Coronary artery (tissue), 2 donors: ENCODE data around the gene TNS2.
"Not testable (repeated sequence)": the region's sequence is repeated elsewhere in the genome, so short reads cannot be mapped to it uniquely, and the experiment has no call there.

Experiments used
- DNase-seq: peaks from one replicate; pipeline ENCODE4 v3.0.0-alpha.2; 2017; ENCODE audit warnings: low spot score
- H3K27ac ChIP-seq, 2 donors: fragments of 200-600 bp; sonication (generic); one replicate each; pipeline ENCODE4 v1.5.1; 2016 to 2019
- H3K4me3 ChIP-seq: fragments of 200-600 bp; sonication (generic); 2 replicates; pipeline ENCODE4 v1.5.1; 2016; ENCODE audit warnings: mild to moderate bottlenecking, moderate library complexity
- TF ChIP-seq, protein P1 (sequence below): fragments of 200-600 bp; sonication (generic); IDR thresholded peaks from one replicate; pipeline ENCODE4 v1.5.1; 2019; ENCODE audit warnings: antibody characterized with exemption

The TNS2 gene

DNA sequence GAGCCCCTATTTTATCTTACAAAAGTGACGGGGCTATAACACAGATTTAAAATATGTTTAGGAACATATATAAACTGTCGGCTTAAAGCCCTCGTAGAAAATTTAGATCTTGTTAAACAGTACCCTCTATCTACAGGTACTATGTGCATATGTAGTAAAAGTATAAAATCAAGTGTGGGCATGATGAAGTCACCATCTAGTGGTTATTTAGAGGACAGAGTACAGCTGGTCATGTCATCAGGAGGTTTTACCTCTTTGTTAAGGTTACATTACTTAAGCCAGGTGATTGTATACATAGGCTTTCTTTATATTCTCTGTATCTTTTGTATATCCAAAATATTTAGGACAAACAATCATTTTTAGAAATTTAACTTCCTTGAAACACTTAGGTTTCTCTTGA, 18.2 kb upstream of the TNS2 start:
- no peak for DNase-seq
- TF ChIP-seq, protein P1, sequence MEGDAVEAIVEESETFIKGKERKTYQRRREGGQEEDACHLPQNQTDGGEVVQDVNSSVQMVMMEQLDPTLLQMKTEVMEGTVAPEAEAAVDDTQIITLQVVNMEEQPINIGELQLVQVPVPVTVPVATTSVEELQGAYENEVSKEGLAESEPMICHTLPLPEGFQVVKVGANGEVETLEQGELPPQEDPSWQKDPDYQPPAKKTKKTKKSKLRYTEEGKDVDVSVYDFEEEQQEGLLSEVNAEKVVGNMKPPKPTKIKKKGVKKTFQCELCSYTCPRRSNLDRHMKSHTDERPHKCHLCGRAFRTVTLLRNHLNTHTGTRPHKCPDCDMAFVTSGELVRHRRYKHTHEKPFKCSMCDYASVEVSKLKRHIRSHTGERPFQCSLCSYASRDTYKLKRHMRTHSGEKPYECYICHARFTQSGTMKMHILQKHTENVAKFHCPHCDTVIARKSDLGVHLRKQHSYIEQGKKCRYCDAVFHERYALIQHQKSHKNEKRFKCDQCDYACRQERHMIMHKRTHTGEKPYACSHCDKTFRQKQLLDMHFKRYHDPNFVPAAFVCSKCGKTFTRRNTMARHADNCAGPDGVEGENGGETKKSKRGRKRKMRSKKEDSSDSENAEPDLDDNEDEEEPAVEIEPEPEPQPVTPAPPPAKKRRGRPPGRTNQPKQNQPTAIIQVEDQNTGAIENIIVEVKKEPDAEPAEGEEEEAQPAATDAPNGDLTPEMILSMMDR = no peak
- Histone ChIP-seq H3K4me3 (no peak overlapping the region), H3K27ac (no peak overlapping the region)

- H3K27ac ChIP-seq = peak overlapping the region in 1 of 2 donors; percentile 32
- not testable (repeated sequence) for DNase-seq, H3K4me3 ChIP-seq
Measured at GRCh38 chr12:53033832-53034231, 16.0 kb upstream of the TNS2 start.

DNA sequence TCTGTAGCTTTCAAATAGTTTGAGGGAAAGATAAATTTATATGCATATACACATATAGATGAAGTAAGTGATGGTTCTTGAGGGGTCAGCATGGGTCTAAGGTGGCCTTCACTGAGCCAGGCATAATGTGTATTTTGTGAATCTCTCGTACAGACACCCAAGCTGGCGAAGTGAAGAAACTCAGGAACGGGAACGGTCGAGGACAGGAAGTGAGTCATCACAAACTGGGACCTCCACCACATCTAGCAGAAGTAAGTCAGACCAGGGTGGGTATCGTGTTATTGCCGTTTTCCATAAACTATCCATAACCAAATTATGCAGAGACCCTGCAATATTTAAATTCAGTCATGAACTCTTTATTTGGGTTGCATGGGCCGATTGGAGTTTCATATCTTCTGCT, 15.4 kb upstream of the TNS2 start:
- DNase-seq = no peak
- H3K27ac ChIP-seq = peak overlapping the region in 1 of 2 donors; percentile 32
- no peak overlapping the region for H3K4me3 ChIP-seq
- TF ChIP-seq, protein P1 = no peak

DNA sequence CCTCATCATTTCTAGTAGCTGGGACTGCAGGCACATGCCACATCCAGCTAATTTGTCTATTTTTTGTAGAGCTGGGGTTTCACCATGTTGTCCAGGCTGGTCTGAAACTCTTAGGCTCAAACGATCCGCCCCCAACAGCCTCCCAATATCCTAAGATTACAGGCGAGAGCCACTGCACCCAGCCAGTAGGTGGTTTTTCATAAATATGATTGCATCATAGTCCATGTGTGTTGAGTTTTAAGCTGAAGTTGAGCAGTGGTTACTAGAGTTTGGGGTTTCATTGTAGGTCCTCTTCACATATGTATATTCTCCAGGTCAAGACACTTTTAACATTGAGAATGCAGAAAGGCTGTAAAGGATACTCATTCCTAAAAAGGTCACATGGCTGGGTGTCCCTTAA, 13.1 kb upstream of the TNS2 start:
- TF ChIP-seq, protein P1 = no peak
- no peak overlapping the region for H3K27ac ChIP-seq
- no peak for DNase-seq
- no peak overlapping the region for H3K4me3 ChIP-seq

GRCh38 chr12:53039851-53040250, 10.0 kb upstream of the TNS2 start:
- TF ChIP-seq, protein P1 = no peak
- DNase-seq = no peak
- Histone ChIP-seq H3K4me3 (no peak overlapping the region), H3K27ac (peak overlapping the region in 1 of 2 donors; percentile 10)

GRCh38 chr12:53042607-53043454, 7.0 kb upstream of the TNS2 start:
- Histone ChIP-seq H3K4me3 (no peak overlapping the region), H3K27ac (peak overlapping the region; percentile 95 to 97)
- DNase-seq = no peak
- TF ChIP-seq, protein P1 = no peak

DNA sequence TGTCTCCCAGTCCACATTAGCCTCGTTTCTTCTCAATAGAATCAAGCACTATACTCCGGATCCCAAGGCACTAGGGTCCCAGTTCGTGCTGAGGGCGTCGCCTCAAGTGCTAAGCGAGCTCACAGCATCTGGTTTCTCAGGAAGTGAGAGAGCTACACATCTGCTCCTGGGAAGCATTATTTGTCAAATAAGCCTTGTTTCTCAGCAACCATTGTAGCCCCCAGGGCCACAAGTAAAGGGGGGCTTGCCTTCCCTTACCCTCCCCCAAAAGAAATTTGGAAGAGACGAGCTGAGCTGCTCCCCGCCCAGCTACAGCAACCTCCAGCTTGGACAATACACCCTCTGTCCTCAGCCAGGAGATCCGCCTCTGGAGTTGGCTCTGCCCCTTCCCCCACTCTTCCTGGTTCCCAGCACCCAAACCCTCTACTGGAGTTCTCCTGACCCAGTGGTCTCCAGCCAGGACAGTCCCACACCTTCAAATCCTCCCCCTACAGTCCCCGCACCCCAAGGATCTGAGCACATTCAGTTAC, 5.7 kb upstream of the TNS2 start:
- DNase-seq = peak; percentile 78
- TF ChIP-seq, protein P1 = no peak
- H3K27ac ChIP-seq = peak overlapping the region; percentile 95 to 97
- H3K4me3 ChIP-seq = peak overlapping the region; percentile 85
